Neutrophil (primary cell): ENCODE results near the gene AKAP12.

ENCODE experiments used
- H3K27ac ChIP-seq: fragments of 200-600 bp; sonication (generic); 2 replicates; pipeline ENCODE4 v1.5.1; 2016; ENCODE audit warnings: mild to moderate bottlenecking, moderate library complexity
- H3K27me3 ChIP-seq: fragments of 200-600 bp; sonication (generic); 2 replicates; pipeline ENCODE4 v1.6.0; 2016; ENCODE audit warnings: mild to moderate bottlenecking
- H3K36me3 ChIP-seq: fragments of 200-600 bp; sonication (generic); 2 replicates; pipeline ENCODE4 v1.5.1; 2017
- H3K4me1 ChIP-seq, 2 experiments: fragments of 200-600 bp in 1 of 2; sonication (generic) in 1 of 2; 1 replicate in 1 of 2; 2 replicates in 1 of 2; pipeline versions ENCODE4 v1.5.1 to v1.6.1; 2013 to 2016; ENCODE audit warnings: low read depth in 1 of 2, low read length in 1 of 2, mild to moderate bottlenecking in 1 of 2, moderate library complexity in 1 of 2; ENCODE audit not compliant: control insufficient read depth in 1 of 2, insufficient read depth in 1 of 2
- H3K4me3 ChIP-seq, 2 experiments: fragments of 200-600 bp in 1 of 2; sonication (generic) in 1 of 2; 1 replicate in 1 of 2; 2 replicates in 1 of 2; pipeline ENCODE4 v1.5.1; 2013 to 2016; ENCODE audit warnings: low read depth in 1 of 2, low read length in 1 of 2, mild to moderate bottlenecking in 1 of 2, moderate library complexity in 1 of 2
- H3K9me3 ChIP-seq: fragments of 200-600 bp; sonication (generic); 2 replicates; pipeline ENCODE4 v1.5.1; 2016
- TF ChIP-seq, protein P1 (sequence below): fragments of 200-600 bp; sonication (generic); IDR thresholded peaks from 2 replicates; pipeline ENCODE4 v1.5.1; 2016; ENCODE audit warnings: antibody characterized with exemption

AKAP12 gene

DNA sequence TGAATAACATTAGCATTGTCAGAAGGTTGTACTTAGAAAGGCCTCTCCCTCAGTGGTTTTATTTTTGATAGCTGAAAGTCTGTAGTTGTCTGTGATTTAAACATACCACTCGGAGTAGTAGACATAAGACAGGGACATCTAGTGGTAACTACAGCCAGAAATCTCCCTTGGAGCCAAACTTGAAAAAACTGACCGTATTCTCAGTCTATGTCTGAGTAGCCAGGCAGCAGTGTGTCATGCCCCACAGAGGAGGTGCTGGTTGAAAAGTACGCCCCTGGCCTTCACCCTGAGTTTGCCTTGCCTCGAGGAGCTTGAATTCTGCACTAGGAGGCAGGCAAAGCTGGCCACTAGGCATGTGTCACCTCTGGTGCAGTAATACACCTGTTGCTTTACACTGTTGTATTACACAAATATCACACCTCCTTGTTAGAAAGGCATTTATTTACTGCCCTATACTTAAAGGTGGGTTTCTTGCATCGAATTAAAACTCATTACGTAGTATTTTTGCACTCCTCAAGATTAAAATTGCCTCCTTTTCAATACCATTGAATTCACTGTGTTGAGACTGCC lies 130.8 kb downstream of the AKAP12 start:
- H3K27me3 ChIP-seq, result no peaks in the 10 kb centered on the region
- no peaks in the 10 kb centered on the region for H3K9me3 ChIP-seq
- TF ChIP-seq, protein P1, sequence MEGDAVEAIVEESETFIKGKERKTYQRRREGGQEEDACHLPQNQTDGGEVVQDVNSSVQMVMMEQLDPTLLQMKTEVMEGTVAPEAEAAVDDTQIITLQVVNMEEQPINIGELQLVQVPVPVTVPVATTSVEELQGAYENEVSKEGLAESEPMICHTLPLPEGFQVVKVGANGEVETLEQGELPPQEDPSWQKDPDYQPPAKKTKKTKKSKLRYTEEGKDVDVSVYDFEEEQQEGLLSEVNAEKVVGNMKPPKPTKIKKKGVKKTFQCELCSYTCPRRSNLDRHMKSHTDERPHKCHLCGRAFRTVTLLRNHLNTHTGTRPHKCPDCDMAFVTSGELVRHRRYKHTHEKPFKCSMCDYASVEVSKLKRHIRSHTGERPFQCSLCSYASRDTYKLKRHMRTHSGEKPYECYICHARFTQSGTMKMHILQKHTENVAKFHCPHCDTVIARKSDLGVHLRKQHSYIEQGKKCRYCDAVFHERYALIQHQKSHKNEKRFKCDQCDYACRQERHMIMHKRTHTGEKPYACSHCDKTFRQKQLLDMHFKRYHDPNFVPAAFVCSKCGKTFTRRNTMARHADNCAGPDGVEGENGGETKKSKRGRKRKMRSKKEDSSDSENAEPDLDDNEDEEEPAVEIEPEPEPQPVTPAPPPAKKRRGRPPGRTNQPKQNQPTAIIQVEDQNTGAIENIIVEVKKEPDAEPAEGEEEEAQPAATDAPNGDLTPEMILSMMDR, result no peak
- H3K4me1 ChIP-seq, result peaks cover 9 to 11% of the 10 kb centered on the region in 2 experiments
- H3K27ac ChIP-seq, result no peak overlapping the region
- H3K4me3 ChIP-seq, result no peak overlapping the region
- H3K36me3 ChIP-seq, result peaks cover 43% of the 10 kb centered on the region

GRCh38 chr6:151372164-151372563 lies 132.4 kb downstream of the AKAP12 start:
- no peaks in the 10 kb centered on the region for H3K27me3 ChIP-seq
- peaks cover 9 to 11% of the 10 kb centered on the region in 2 experiments for H3K4me1 ChIP-seq
- TF ChIP-seq, protein P1, result no peak
- H3K4me3 ChIP-seq, result no peak overlapping the region
- no peak overlapping the region for H3K27ac ChIP-seq
- H3K9me3 ChIP-seq, result no peaks in the 10 kb centered on the region
- H3K36me3 ChIP-seq, result peaks cover 31% of the 10 kb centered on the region

DNA sequence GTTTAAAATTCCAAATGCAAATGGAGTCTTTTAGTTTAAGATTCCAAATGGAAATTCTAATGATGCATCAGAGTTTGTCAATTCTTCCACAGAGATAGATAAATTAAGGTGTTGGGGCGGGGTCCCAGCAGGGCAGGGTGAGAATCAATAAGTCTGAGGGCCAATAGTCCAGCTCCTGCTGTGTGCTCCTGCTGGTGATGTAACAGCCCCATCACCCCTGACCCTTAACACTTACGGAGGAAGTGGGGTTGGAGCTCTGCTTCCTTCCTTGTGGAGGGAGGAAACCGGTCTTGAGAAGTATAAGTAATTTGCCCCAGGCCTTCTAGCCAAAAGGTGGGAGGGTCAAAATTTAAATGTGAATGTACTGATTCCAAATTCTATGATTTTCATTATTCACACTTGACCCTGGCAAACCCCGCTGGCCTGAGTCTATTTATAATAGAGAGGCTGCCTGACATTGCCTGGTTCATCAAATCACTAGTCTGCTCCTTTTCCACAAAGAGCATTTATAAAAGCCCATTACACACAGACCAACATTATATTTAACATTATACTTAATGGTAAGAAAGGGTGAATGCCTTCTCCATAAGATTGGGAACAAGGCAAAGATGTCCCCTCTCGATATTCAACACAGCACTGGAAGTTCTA lies 134.4 kb downstream of the AKAP12 start:
- Histone ChIP-seq H3K27ac (peak overlapping the region; percentile 49), H3K4me3 (no peak overlapping the region)

GRCh38 chr6:151375833-151376232 lies 136.1 kb downstream of the AKAP12 start:
- Histone ChIP-seq H3K36me3 (peaks cover 15% of the 10 kb centered on the region), H3K27ac (no peak overlapping the region), H3K4me3 (no peak overlapping the region), H3K4me1 (peaks cover 9 to 19% of the 10 kb centered on the region in 2 experiments), H3K9me3 (no peaks in the 10 kb centered on the region), H3K27me3 (no peaks in the 10 kb centered on the region)
- TF ChIP-seq, protein P1, result no peak

More for the DNA sequence above, 134.4 kb downstream of the AKAP12 start:
- Histone ChIP-seq H3K36me3 (peaks cover 29% of the 10 kb centered on the region), H3K27me3 (no peaks in the 10 kb centered on the region), H3K4me1 (peaks cover 9 to 11% of the 10 kb centered on the region in 2 experiments), H3K9me3 (no peaks in the 10 kb centered on the region)
- TF ChIP-seq, protein P1, result no peak

GRCh38 chr6:151376440-151376839 lies 136.7 kb downstream of the AKAP12 start:
- no peak overlapping the region for H3K27ac ChIP-seq
- H3K4me3 ChIP-seq, result no peak overlapping the region
- H3K36me3 ChIP-seq, result peaks cover 8% of the 10 kb centered on the region
- H3K4me1 ChIP-seq, result peaks cover 9 to 19% of the 10 kb centered on the region in 2 experiments
- H3K9me3 ChIP-seq, result no peaks in the 10 kb centered on the region
- no peaks in the 10 kb centered on the region for H3K27me3 ChIP-seq
- TF ChIP-seq, protein P1, result no peak
